Ureter (tissue), 1 donor: ENCODE data around the gene DLX6. TPM values are rescaled to one million over a fixed set of nuclear protein-coding genes. Genes with fewer than 3 reads are reported as not detected.

Source experiments
- DNase-seq: peaks from one replicate; pipeline ENCODE4 v3.0.0-alpha.2; 2020; ENCODE audit warnings: low spot score
- total RNA-seq: library from RNA; stranded (reverse); gene quantifications from one replicate; pipeline ENCODE4 v1.2.4, GENCODE V29; 2023
- donor health status: DM: yes; HTN: yes; CAD: no.

Gene DLX6
- not detected for total RNA-seq

DNA sequence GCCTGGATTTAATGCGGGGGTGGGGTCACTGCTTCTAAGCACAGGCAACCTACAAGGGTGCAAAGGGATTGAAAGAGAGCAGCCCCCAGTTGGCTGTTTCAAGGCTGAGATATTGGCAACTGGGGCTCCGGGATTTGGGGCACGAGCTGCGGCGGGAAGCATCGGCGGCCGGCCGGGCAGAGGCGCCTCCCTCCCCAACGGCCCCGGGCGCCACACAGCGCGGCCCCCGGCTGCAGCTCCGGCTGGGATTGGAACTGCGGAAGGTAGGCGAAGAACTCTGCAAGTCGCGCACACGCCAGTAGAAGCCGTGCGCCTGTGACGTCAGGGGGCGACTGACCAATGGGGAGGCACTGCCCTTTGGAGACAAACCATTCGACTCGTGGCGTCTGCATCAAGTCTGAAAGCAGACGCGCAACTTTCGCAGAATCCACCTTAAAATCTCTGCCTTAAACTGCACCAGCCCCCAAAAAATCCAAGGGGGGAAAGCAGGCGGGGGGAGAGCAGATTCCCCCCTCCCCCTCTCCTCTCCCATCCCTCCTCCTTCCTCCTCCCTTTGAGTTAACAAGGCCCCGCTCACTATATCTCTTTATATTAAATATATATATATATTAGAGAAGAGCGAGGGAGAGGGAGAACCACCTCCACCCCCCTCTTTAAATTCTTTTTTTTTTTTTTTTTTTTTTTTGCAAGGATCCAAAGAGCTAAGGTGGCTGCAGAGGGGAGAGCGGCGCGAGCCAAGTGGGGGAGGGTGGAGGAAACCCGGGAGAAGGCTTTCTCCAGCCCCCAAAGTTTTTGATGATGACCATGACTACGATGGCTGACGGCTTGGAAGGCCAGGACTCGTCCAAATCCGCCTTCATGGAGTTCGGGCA lies at the start of gene DLX6:
DLX6 (plus strand) TSS at position 371 of the 872 bp plus-strand sequence; CDS start at position 796, 425 bp downstream.
- DNase-seq: no peak

DNA sequence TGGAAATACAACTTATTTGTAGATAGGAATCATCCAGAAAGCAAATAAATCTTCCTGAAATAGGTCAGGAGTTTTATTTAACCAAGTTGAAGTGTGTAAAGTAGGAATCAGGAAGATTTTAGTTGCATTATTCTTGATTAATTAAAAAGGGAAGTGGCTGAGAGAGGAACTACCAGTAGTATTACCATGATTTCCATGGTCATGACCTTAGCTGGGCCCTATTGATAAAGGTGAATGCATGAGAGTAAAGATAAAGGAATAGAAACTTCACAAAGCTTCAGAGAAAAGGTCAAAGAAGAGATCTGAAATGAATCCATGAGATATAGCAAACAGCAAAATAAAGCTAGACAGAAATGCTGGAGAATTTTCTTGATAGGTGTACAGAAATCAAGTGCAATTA lies 46.2 kb upstream of the DLX6 start:
- no peak for DNase-seq

DNA sequence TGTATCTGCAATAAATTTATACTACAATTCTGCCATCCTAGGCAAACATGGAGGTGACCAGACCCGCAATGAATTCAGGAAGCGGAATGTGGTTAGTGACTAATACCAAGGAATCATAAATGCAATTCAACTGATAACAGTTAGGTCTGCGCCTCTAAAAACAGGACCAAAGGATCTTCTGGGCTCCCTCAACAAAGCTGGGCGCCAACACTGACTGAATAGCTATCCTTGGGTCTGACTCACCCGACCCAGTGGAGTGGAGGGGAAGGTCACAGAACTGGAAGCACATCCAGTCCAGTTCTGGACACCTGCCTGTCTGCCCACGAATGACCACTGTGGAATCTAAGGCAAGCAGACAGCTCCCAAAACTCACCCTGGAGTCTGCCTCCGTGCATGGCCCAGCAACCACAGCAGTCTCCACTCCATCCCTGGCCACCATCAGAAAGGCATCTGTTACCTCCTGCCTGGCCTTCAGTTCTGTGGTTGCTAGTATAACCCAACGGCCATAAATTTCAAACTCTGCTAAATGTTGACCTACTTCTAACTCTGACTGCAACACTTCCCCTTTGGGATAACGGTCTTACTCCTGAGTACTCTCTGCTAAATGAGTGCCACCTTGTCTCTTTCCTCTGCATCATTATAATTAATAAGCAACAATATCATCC lies 43.0 kb upstream of the DLX6 start:
- no peak for DNase-seq

DNA sequence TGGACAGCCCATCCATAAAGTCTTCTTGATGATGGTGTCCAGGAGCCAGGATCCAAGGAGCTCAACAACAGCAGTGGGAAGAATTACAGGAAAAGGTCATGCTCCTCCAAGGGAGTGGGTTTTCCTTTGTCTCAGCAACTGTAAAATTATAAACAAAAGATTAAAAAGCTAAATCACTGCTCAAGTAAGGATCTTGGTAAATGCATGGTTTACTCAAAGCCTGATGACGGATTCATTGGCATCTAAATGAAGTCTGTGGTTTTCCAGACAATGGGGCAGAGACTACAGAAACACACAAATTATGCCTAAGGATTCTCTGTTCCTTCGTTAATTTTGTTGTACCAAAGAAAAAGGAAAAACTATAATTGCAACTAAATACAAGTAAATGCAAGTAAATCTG lies 36.4 kb upstream of the DLX6 start:
- no peak for DNase-seq

DNA sequence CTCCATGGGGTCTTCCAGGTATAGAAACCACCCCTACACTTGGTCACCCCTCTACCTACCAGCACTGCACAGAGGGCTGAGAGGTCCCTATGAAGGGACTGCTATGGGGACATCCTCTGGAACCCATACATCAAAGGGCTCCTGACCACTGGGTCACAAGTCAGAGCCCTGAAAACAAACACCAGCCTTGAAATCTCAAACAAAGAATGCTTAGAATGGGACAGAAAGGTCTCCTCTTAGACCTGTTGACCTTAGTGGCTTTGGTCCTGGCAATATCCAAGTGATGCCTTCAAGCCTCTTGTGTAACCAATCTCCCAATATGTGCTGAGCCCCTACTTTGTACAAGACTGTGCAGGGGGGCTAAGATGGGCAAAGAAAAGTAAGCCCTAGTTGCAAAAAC lies 34.6 kb upstream of the DLX6 start:
- DNase-seq: no peak

DNA sequence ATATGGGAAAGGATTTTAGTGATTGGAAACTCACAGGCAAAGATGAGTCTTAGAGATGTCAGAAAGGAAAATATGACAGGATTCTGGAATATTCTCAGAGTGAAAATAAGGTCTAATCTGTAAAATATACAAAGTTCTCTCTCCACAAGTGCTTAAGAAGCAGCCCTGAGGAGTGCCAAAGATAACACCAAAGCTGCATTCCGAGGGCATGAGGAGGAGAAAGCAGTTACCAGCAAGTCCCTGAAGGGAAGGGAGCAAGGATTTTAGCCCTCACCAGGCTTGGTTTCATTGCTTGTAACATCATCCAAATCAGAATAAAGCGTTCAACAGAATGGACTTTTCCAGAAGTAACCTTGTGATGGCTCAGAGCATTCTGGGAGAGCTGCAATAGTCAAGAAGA lies 31.4 kb upstream of the DLX6 start:
- no peak for DNase-seq

DNA sequence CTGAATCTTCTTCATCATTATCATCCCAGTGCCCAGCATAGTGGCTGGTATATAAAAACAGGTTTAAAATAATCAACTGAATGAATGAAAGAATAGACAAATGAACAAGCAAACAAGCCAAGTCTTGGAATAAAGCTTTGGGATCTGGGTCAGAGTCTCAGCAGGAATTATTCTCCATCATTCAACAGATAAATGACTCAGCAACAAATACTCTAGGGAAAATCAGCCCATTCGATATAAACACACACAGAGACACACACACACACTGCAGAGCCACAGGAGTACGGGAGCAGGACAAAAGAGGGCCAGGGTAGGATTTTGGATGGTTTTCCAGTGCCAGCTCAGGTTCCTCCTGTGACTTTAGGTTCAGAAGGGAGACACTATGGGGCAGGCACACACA lies 29.2 kb upstream of the DLX6 start:
- no peak for DNase-seq

DNA sequence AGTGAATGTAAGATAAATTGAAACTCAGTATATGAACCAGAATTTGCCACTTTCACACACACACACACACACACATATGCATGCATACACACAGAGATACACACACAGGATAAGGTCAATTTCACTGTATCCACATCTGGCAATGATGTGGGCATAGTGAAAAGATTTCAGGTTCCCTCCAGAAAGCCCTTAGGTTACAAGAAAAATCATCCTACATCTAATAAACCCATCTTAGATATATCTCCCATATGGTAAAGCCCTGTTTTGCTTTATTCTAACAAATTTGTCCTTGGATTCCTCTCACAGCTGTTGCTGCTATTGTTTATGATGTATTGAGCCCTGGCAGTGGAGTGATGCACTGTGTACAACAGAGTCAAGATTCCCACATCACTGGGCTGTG lies 27.9 kb upstream of the DLX6 start:
- no peak for DNase-seq

DNA sequence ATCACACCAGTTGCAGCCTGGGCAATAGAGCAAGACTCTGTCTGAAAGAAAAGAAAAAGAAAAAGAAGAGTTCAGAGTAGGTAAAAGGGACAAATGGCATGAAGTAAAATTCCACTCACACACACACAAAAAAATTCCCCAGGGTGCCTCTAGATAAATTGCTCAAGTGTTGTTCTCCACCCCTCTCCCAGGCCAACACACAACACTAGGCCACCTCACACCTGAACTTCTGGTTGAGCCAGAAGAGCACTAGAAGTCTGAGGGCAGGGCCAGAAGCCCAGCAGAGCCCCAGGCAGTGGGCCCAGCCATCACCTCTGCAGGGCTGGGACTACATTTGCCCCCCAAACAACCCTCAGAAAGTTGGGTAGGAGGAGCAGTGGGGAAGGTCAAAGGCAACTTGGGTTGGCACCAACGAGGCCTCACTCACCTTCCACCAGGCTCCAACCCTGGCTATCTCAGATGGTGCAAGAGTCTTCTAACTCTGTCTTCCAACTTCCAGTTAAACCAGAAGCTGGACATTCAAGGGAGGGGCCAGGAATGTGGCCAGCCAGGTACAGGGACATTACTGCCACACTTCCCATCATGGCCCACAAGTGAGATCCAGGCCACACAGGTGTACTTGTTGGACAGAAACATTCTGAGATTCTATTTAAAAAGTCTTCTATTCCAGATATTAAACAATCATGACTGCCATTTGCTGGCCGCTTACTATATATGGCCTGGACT lies 25.6 kb upstream of the DLX6 start:
- DNase-seq: no peak

DNA sequence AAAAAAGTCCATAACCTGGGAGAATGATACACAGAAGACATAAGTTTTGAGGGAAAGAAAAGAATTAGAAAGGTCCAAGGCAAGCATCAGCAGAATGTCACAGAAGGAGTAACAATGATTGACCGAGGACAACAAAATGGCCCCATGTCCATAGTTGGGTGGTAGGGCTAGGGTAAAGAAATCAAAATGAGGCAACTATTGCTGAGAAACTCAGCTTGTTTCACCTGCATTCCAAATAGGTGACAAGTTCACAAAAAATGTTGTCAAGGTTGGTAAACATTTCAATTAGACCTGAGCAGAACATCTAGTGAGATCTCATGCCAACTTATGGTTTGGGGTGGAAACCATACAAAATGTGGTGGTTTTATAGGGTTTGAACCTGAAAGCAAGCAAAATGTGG lies 22.8 kb upstream of the DLX6 start:
- DNase-seq: no peak

DNA sequence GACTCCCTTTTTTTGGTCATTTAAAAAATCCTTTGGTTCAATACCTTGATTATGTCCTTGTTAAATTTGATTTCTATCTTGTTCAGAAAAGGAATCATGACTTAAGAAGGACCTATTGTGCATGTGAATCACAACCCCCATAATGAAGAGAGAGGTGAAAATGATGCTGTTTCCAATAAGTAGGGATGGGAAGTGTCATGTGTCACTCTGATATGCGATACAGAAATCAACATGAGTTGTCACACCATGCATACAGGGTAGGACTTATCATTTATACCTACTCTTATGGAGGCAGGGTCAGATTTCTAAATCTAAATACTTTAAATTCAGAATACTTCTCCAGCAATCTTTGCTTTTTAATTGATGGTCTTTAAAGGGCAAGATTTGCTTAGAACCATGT lies 19.4 kb upstream of the DLX6 start:
- no peak for DNase-seq

DNA sequence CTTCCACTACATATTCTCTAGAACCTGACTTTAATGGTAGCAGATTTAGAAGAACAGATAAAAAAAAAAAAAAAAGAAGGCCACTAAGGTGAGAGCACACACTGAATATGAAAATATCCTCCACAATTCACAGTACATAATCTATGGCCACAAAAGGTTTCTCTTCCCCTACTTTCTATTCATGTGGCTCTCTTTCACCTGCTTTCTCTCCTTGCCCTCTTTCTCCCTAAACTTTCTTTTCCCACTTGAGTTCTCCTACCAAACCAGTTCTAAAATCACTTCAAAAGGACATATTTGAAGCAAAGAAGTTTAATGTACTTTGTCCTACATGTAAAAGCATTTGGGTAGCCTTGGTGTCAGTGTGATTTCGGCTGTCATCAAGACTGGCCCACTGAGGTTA lies 18.5 kb upstream of the DLX6 start:
- no peak for DNase-seq

DNA sequence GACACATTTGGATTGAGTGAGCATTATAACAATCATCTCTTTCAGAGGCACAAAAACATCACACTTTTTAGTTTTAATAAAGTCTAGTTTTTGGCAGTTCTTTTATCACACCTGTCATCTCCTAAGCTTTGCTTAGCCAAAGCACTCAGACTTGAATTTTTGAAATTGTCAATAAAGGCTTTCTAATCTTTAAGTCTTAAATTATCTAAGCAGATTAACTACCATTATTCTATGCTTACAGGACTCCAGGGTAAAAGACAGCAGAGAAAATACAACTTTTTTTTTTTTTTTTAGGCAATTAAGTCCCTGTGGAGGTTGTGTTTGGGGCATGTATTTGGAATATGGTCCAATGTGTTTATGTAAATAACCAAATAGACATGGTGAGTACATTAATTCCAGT lies 17.6 kb upstream of the DLX6 start:
- no peak for DNase-seq

DNA sequence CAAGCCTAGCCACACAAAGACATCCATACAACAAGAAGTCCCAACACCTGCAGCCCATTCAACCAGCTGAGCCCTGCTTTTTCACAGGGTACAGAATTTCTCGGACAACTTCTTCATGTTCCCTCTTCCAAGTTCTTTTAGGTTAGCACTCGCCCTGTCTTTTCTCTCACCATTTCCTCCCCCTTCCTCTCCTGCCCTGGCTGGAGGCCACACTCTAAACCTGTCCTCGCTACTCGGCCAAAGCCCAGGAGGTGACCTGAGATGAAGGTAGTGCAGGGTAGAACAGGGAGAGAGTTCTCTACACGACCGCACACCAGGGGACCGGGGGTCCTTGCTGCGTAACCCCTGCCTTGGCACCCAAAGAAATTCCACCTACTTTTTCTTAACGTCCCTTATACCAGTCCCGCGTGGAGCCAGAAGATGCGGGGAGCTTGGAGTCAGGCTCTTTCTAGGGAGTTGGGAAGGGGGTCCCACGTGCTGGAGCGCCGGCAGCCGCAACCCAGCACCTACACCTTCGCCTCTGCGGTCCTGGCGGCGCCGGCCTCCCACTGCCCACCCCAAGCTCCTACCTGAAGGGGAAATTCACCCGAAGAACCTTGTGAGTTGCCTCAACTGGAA lies 16.0 kb upstream of the DLX6 start:
- DNase-seq: no peak

DNA sequence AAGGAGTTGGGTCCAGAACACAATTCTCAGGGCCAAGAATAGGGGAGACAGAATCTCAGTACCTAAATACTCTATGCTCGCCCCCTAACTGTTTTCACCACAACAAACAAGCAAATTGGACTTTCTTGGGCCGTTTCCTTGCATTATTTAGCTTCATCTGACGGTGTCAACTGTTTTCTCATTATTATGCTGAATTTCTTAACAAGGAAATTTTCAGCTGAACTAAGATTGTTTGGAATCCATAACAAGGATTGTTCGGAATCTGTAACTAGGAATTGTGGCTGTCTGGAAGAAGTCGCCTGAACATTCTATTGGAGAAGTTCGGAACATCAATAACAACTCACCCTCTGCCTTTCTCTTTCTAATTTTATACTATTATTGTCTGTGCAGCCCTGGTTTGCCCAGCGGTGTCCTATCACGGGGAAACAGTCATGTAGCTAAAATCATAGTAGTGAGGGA lies 15.5 kb upstream of the DLX6 start:
- no peak for DNase-seq

DNA sequence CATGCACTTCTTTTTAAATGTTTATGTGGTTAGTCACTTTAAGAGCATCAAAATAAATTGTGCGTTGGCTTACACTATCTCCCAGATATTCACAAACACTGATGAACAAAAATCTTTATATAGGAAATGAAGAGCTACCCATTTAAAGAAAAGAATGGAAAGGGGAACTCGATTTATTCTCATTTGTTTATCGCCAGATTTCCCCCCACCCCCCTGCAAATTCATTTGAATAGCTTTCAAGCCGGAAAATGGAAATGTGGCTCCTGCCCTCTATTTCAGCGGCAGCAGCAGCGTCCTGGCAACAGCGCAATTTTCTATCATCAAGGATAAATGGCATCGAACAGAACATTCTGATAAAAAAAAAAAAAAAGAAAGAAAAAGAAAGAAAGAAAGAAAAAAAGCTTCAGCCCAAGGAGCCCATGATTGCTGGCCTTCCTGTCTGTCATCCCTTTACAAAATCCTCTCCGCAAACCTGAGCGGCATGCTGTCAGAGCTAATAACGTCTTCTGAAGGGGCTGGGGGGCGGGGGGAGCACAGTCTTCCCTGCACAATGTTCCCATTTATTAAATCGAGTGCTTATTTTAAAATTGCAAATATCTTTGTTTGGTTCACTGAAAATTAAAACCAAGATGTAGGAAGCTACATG lies 13.7 kb upstream of the DLX6 start:
- DNase-seq: no peak

DNA sequence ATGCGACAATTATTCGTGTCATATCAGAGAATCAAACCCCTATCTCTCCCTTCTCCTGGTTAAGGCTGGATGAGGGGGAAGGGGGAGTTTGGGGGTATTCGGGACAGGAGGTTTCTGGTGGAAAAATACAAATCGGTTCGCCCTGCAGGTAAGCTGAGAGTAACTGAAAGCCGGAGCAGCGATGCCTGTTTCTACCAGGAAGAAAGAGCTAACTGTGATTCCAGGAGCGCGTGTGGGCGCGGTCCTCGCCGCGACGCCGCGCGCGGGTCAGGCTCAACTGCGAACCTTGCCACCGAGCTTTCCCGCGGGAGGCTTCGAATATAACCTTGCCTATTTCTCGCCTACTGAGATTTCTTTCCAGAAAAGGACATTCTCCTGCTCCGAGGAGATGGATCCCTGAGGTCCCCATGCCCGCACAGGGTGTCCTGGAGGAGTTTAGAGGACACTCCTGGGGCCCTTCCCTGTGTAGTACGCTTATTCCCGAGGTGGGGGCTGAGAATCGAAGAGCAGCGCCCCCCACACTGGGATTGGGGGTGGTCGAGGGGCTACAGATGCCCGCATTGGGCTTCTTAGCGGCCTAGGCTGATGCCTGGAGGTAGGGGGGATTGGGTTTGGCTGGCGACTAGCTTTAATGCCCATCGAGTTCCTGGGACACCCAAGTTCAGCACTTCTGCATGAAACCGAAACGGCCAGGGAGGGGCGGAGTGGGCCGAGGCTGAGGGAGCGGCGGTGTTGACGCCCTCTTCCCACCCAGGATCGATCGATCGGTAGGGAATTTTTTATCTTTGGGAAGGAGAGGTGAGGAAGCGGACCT lies 13.0 kb upstream of the DLX6 start:
- no peak for DNase-seq

DNA sequence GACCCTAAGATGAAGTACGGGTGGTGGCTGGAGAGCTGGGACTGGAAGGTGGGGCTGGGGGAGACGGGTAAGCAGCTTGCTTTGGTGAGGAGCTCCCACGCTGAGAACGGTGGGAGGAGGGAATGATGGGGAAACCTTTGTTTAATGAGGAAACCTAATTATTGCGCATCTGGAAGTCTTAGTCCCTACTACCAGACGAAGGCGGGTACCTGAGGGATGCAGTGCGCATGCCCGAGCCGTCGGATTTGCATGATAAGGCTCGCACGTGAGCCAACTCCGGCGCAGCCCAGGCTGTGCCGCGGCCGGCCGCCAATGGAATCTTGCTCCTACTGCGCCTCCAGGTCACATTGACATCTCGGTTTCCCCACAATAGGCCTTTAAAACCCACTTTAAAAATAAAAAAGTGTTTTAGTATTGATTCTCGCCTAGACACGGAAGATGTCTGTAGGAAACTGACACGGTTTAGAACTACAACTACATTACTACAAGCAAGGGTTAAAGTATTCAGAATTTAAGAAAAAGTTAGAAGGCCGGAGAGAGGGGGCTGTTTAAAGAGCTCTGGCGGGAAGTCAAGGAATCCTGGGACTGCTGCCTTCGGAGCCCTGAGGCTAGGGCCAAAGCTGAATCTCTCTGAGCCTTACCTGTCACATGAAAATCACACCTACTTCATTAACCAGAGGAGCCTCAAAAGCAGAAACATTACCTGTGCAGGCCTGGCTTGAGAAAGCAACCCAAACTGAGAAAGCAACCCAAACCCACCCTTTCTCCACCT lies 12.1 kb upstream of the DLX6 start:
- DNase-seq: no peak

DNA sequence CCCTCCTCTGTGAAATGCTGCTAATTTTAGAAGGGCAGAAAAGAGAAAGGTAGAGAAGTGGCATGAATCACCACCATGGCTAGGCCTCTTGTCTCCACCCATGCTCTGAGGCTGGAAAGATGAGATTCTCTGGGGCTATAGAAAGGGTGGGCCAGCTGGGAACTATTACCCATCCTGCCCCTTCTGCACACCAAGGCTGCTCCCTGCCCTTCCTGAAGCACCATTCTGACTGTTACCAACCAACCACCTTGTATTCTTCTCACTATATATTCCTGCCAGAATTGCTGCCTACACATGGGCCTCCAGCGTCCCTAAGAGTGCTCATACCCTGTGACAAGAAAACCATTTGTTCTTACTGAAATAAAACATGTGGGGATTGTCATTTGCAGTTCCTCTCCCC lies 11.4 kb upstream of the DLX6 start:
- DNase-seq: no peak
